Trophoblast cell (in vitro differentiated cells and primary cell): Measurements from ENCODE around the gene CGREF1.
A peak's percentile ranks its signal among the peaks of the same experiment; 100 is the strongest.

Source experiments
- DNase-seq, 2 donors: peaks; one replicate each; pipeline ENCODE4 v3.0.0-alpha.2; 2016
- H2AFZ ChIP-seq: 2 replicates; pipeline ENCODE4 v1.6.1; 2013; ENCODE audit warnings: low read length, moderate library complexity, mild to moderate bottlenecking; ENCODE audit not compliant: insufficient read depth, poor library complexity
- H2AK5ac ChIP-seq: 2 replicates; pipeline ENCODE4 v1.6.1; 2013; ENCODE audit warnings: mild to moderate bottlenecking, low read length
- H2BK120ac ChIP-seq: 2 replicates; pipeline ENCODE4 v1.6.1; 2013; ENCODE audit warnings: low read length, mild to moderate bottlenecking, moderate library complexity; ENCODE audit not compliant: insufficient read depth, poor library complexity
- H2BK12ac ChIP-seq: 2 replicates; pipeline ENCODE4 v1.6.1; 2013; ENCODE audit warnings: mild to moderate bottlenecking, low read length, moderate library complexity
- H2BK5ac ChIP-seq: 2 replicates; pipeline ENCODE4 v1.6.1; 2013; ENCODE audit warnings: low read length, low read depth, moderate library complexity, mild to moderate bottlenecking; ENCODE audit not compliant: poor library complexity
- H3K14ac ChIP-seq: 2 replicates; pipeline ENCODE4 v1.6.1; 2013; ENCODE audit warnings: mild to moderate bottlenecking, low read length
- H3K18ac ChIP-seq: 2 replicates; pipeline ENCODE4 v1.6.1; 2013; ENCODE audit warnings: mild to moderate bottlenecking, low read length
- H3K23ac ChIP-seq: 2 replicates; pipeline ENCODE4 v1.6.1; 2013; ENCODE audit warnings: low read length
- H3K27ac ChIP-seq: 2 replicates; pipeline ENCODE4 v1.5.1; 2013; ENCODE audit warnings: low read depth, mild to moderate bottlenecking, inconsistent platforms, low read length, moderate library complexity
- H3K27me3 ChIP-seq: 2 replicates; pipeline ENCODE4 v1.6.1; 2013; ENCODE audit warnings: inconsistent platforms, mild to moderate bottlenecking, low read length, moderate library complexity; ENCODE audit not compliant: insufficient read depth
- H3K36me3 ChIP-seq, 2 experiments: 1 replicate in 1 of 2; 2 replicates in 1 of 2; pipeline ENCODE4 v1.6.1; 2013; ENCODE audit warnings: low read length in 2 of 2, mild to moderate bottlenecking in 2 of 2, moderate library complexity in 1 of 2; ENCODE audit not compliant: insufficient read depth in 2 of 2, control insufficient read depth in 1 of 2
- H3K4ac ChIP-seq: 2 replicates; pipeline ENCODE4 v1.6.1; 2013; ENCODE audit warnings: low read depth, mild to moderate bottlenecking, low read length, moderate library complexity
- H3K4me1 ChIP-seq, 2 experiments: 1 replicate in 1 of 2; 2 replicates in 1 of 2; pipeline ENCODE4 v1.6.1; 2013; ENCODE audit warnings: low read length in 2 of 2, mild to moderate bottlenecking in 2 of 2, moderate library complexity in 1 of 2; ENCODE audit not compliant: insufficient read depth in 2 of 2, control insufficient read depth in 1 of 2
- H3K4me2 ChIP-seq: 2 replicates; pipeline ENCODE4 v1.6.1; 2013; ENCODE audit warnings: inconsistent platforms, mild to moderate bottlenecking, low read length, moderate library complexity
- H3K4me3 ChIP-seq: 2 replicates; pipeline ENCODE4 v1.5.1; 2013; ENCODE audit warnings: mild to moderate bottlenecking, low read depth, low read length, inconsistent platforms
- H3K79me1 ChIP-seq: one replicate; pipeline ENCODE4 v1.6.1; 2013; ENCODE audit warnings: low read length
- H3K79me2 ChIP-seq: 2 replicates; pipeline ENCODE4 v1.6.1; 2013; ENCODE audit warnings: low read length, mild to moderate bottlenecking; ENCODE audit not compliant: control insufficient read depth, insufficient read depth, poor library complexity
- H3K9ac ChIP-seq: 2 replicates; pipeline ENCODE4 v1.6.1; 2013; ENCODE audit warnings: mild to moderate bottlenecking, low read length
- H3K9me3 ChIP-seq: 2 replicates; pipeline ENCODE4 v1.6.1; 2013; ENCODE audit warnings: low read depth, mild to moderate bottlenecking, control low read depth, inconsistent platforms, low read length; ENCODE audit not compliant: insufficient read depth
- H4K12ac ChIP-seq: 2 replicates; pipeline ENCODE4 v1.6.1; 2013; ENCODE audit warnings: low read depth, mild to moderate bottlenecking, low read length, moderate library complexity
- H4K8ac ChIP-seq: 2 replicates; pipeline ENCODE4 v1.6.1; 2013; ENCODE audit warnings: low read depth, mild to moderate bottlenecking, low read length, moderate library complexity
- H4K91ac ChIP-seq: one replicate; pipeline ENCODE4 v1.6.1; 2013; ENCODE audit warnings: low read depth, mild to moderate bottlenecking, low read length, moderate library complexity
- WGBS: extraction: QIAGEN DNeasy Blood & Tissue Kit; methylation state at CpG from one replicate; pipeline ENCODE4 v1.1.7; 2013; ENCODE audit warnings: missing lambda C conversion rate; ENCODE audit not compliant: insufficient read length, insufficient coverage; ENCODE audit errors: extremely low coverage; 5-methylcytosine and 5-hydroxymethylcytosine counted together

The CGREF1 gene

GRCh38 chr2:27070653-27071276 is 48.2 kb downstream of the CGREF1 start:
- no CpG with 5 or more reads among the region's 11 CpGs for WGBS
- no peak overlapping the region for H3K23ac ChIP-seq
- no peak for DNase-seq

GRCh38 chr2:27069961-27070618 is 48.8 kb downstream of the CGREF1 start:
- H2BK12ac ChIP-seq: no peak overlapping the region
- H3K4me1 ChIP-seq: peaks cover 6 to 18% of the 10 kb centered on the region in 2 experiments
- H3K14ac ChIP-seq: peak overlapping the region; percentile 81
- no CpG with 5 or more reads among the region's 8 CpGs for WGBS
- H2AFZ ChIP-seq: peak overlapping the region; percentile 27
- H3K79me2 ChIP-seq: peaks cover 21% of the 10 kb centered on the region
- no peak overlapping the region for H3K4me3 ChIP-seq
- H2AK5ac ChIP-seq: no peak overlapping the region
- DNase-seq: no peak
- H4K91ac ChIP-seq: no peak overlapping the region
- H3K79me1 ChIP-seq: peaks cover 19% of the 10 kb centered on the region
- peak overlapping the region; percentile 92 for H3K4ac ChIP-seq
- no peak overlapping the region for H3K23ac ChIP-seq
- H3K36me3 ChIP-seq: peaks cover 28 to 39% of the 10 kb centered on the region in 2 experiments
- peak overlapping the region; percentile 63 for H3K18ac ChIP-seq
- H3K4me2 ChIP-seq: peak overlapping the region; percentile 79
- no peak overlapping the region for H4K8ac ChIP-seq
- no peak overlapping the region for H3K27ac ChIP-seq
- peak overlapping the region; percentile 49 for H4K12ac ChIP-seq
- H3K27me3 ChIP-seq: no peaks in the 10 kb centered on the region
- no peak overlapping the region for H3K9ac ChIP-seq
- no peaks in the 10 kb centered on the region for H3K9me3 ChIP-seq
- no peak overlapping the region for H2BK120ac ChIP-seq
- no peak overlapping the region for H2BK5ac ChIP-seq

More at GRCh38 chr2:27070653-27071276, 48.2 kb downstream of the CGREF1 start:
- H3K4me2 ChIP-seq: peak overlapping the region; percentile 79
- H3K79me2 ChIP-seq: peaks cover 21% of the 10 kb centered on the region
- peaks cover 6 to 18% of the 10 kb centered on the region in 2 experiments for H3K4me1 ChIP-seq
- peak overlapping the region; percentile 67 for H2BK120ac ChIP-seq
- peak overlapping the region; percentile 83 for H3K27ac ChIP-seq
- H2BK5ac ChIP-seq: peak overlapping the region; percentile 77
- peaks cover 19% of the 10 kb centered on the region for H3K79me1 ChIP-seq
- H4K12ac ChIP-seq: peak overlapping the region; percentile 92
- H3K18ac ChIP-seq: peak overlapping the region; percentile 86
- H3K9ac ChIP-seq: peak overlapping the region; percentile 93
- peak overlapping the region; percentile 81 for H3K14ac ChIP-seq
- peak overlapping the region; percentile 65 for H2AFZ ChIP-seq
- H2AK5ac ChIP-seq: peak overlapping the region; percentile 78
- H4K8ac ChIP-seq: peak overlapping the region; percentile 94
- no peaks in the 10 kb centered on the region for H3K9me3 ChIP-seq
- no peaks in the 10 kb centered on the region for H3K27me3 ChIP-seq
- peak overlapping the region; percentile 8 for H2BK12ac ChIP-seq
- peak overlapping the region; percentile 76 for H4K91ac ChIP-seq
- H3K4ac ChIP-seq: peak overlapping the region; percentile 92
- peak overlapping the region; percentile 89 for H3K4me3 ChIP-seq
- H3K36me3 ChIP-seq: peaks cover 28 to 35% of the 10 kb centered on the region in 2 experiments

- Histone ChIP-seq H3K23ac (no peak overlapping the region), H3K79me2 (peaks cover 21% of the 10 kb centered on the region), H3K9me3 (no peaks in the 10 kb centered on the region), H3K36me3 (peaks cover 28 to 42% of the 10 kb centered on the region in 2 experiments), H3K18ac (no peak overlapping the region), H3K14ac (no peak overlapping the region), H2BK120ac (no peak overlapping the region), H4K91ac (no peak overlapping the region), H2BK5ac (no peak overlapping the region), H3K4me3 (no peak overlapping the region), H2AFZ (no peak overlapping the region), H4K8ac (no peak overlapping the region), H3K27me3 (no peaks in the 10 kb centered on the region), H3K4ac (no peak overlapping the region), H3K27ac (no peak overlapping the region), H2AK5ac (no peak overlapping the region), H3K4me1 (peaks cover 6 to 18% of the 10 kb centered on the region in 2 experiments), H2BK12ac (no peak overlapping the region), H4K12ac (no peak overlapping the region), H3K4me2 (no peak overlapping the region), H3K79me1 (peaks cover 19% of the 10 kb centered on the region), H3K9ac (no peak overlapping the region)
- DNase-seq: no peak
- no CpG with 5 or more reads among the region's 6 CpGs for WGBS
Observed at GRCh38 chr2:27069436-27069835, 49.5 kb downstream of the CGREF1 start.

- Histone ChIP-seq H3K4me2 (no peak overlapping the region), H3K4me3 (no peak overlapping the region), H3K79me1 (peaks cover 14% of the 10 kb centered on the region), H3K4me1 (peaks cover 3 to 15% of the 10 kb centered on the region in 2 experiments), H3K23ac (no peak overlapping the region), H2BK5ac (no peak overlapping the region), H3K36me3 (peaks cover 28 to 42% of the 10 kb centered on the region in 2 experiments), H2AFZ (no peak overlapping the region), H2BK120ac (no peak overlapping the region), H4K8ac (no peak overlapping the region), H2AK5ac (no peak overlapping the region), H3K4ac (no peak overlapping the region), H4K12ac (no peak overlapping the region), H3K79me2 (peaks cover 21% of the 10 kb centered on the region), H3K9me3 (no peaks in the 10 kb centered on the region), H3K14ac (no peak overlapping the region), H3K27me3 (no peaks in the 10 kb centered on the region), H3K18ac (no peak overlapping the region), H4K91ac (no peak overlapping the region), H3K9ac (no peak overlapping the region), H3K27ac (no peak overlapping the region), H2BK12ac (no peak overlapping the region)
- no CpG with 5 or more reads among the region's 5 CpGs for WGBS
- no peak for DNase-seq
Observed at GRCh38 chr2:27067385-27067784, 51.5 kb downstream of the CGREF1 start.
